ENCODE results near the gene ZNF639. TPM values are rescaled to one million over a fixed set of nuclear protein-coding genes. Genes with fewer than 3 reads are reported as not detected.

ZNF639 gene
- total and polyA plus RNA-seq, 9 of the 15 experiments (the other 6 are each of a cell fraction or from before 2014, with no cell fraction given): 17.6 to 88.1 (median 53.7) TPM

DNA sequence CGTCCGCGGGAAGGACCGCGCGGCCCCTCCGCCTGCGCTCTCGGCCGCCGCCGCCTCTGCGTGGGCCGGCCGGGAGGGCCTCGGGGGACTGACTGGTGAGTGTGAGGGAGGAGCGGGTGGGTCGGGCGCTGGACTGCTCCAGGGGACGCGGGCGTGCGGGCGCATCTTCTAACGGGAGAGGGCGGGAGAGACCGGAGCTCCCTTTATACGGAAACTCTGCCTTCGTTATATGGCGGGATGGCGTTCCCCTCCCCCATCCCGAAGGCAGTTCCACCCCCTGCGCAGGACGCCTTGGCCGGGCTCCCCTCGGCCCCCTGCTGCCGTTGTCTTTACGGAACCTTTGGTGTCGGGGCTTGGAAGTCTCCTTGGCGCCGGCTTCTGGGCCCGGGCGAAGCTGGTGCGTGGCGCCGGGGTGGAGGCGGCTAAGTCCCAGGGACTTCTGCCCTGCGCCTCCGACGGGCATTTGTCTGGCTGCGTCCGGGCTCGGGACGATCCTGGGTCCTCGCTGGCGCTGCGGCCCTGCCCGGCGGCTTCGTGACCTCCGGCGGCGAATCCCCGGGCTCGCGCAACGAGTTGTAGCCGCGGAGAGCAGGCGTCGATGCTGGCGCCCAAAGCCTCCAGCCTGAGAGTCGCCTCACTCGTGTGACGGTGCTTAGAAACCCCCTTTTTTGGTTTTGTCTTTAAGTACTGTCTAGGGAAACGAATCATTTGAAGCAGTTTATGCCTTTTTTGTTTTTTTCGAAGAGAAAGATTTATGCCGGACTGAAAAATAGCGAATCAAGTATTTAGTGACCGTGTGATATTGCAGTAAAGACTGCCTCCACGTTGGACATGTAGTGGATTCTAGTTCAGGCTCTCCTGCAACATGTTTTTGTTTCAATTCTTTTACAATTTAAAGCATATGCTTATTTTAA lies 623 bp downstream of the ZNF639 start (continued):
- TF ChIP-seq, protein P1, sequence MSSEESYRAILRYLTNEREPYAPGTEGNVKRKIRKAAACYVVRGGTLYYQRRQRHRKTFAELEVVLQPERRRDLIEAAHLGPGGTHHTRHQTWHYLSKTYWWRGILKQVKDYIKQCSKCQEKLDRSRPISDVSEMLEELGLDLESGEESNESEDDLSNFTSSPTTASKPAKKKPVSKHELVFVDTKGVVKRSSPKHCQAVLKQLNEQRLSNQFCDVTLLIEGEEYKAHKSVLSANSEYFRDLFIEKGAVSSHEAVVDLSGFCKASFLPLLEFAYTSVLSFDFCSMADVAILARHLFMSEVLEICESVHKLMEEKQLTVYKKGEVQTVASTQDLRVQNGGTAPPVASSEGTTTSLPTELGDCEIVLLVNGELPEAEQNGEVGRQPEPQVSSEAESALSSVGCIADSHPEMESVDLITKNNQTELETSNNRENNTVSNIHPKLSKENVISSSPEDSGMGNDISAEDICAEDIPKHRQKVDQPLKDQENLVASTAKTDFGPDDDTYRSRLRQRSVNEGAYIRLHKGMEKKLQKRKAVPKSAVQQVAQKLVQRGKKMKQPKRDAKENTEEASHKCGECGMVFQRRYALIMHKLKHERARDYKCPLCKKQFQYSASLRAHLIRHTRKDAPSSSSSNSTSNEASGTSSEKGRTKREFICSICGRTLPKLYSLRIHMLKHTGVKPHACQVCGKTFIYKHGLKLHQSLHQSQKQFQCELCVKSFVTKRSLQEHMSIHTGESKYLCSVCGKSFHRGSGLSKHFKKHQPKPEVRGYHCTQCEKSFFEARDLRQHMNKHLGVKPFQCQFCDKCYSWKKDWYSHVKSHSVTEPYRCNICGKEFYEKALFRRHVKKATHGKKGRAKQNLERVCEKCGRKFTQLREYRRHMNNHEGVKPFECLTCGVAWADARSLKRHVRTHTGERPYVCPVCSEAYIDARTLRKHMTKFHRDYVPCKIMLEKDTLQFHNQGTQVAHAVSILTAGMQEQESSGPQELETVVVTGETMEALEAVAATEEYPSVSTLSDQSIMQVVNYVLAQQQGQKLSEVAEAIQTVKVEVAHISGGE (CRISPR knock-in tag; IDR thresholded peaks at IDR 0.05): peak in 1 of 3 experiments; percentile 56; a peak in 2 of 6 replicates
- TF ChIP-seq SNIP1 (IDR thresholded peaks at IDR 0.05; ENCODE audit: low read depth) (no peak), ZNF311 (CRISPR knock-in tag; IDR thresholded peaks at IDR 0.05) (no peak), POLR2G (IDR thresholded peaks at IDR 0.05; ENCODE audit: low read depth, low read length) (peak; percentile 89), SIRT6 (IDR thresholded peaks at IDR 0.05; ENCODE audit: low read depth, low read length) (no peak), HDAC1 (IDR thresholded peaks at IDR 0.05) (0 out of 4 replicates have a peak, but pooled peaks of 1 of the 2 experiments have one; percentile 47), ELF2 (CRISPR knock-in tag; IDR thresholded peaks at IDR 0.05) (0 out of 2 replicates have a peak, but pooled peaks have one; percentile 57), TRIM28 (IDR thresholded peaks at IDR 0.05) (no peak), POLR2AphosphoS5 (IDR thresholded peaks at IDR 0.05; ENCODE audit: control insufficient read depth, insufficient read depth, low read depth, low read length) (peak; percentile 8; the same call in 1 of the 2 replicates)
- TF ChIP-seq, protein P2, sequence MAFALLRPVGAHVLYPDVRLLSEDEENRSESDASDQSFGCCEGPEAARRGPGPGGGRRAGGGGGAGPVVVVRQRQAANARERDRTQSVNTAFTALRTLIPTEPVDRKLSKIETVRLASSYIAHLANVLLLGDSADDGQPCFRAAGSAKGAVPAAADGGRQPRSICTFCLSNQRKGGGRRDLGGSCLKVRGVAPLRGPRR (CRISPR knock-in tag; IDR thresholded peaks at IDR 0.05): no peak
- TF ChIP-seq, protein P3, sequence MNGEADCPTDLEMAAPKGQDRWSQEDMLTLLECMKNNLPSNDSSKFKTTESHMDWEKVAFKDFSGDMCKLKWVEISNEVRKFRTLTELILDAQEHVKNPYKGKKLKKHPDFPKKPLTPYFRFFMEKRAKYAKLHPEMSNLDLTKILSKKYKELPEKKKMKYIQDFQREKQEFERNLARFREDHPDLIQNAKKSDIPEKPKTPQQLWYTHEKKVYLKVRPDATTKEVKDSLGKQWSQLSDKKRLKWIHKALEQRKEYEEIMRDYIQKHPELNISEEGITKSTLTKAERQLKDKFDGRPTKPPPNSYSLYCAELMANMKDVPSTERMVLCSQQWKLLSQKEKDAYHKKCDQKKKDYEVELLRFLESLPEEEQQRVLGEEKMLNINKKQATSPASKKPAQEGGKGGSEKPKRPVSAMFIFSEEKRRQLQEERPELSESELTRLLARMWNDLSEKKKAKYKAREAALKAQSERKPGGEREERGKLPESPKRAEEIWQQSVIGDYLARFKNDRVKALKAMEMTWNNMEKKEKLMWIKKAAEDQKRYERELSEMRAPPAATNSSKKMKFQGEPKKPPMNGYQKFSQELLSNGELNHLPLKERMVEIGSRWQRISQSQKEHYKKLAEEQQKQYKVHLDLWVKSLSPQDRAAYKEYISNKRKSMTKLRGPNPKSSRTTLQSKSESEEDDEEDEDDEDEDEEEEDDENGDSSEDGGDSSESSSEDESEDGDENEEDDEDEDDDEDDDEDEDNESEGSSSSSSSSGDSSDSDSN (IDR thresholded peaks at IDR 0.05; ENCODE audit: borderline replicate concordance in 1 of 2, low read depth in 2 of 2, low read length in 2 of 2): peak; percentile 96 to 97
- TF ChIP-seq, protein P4, sequence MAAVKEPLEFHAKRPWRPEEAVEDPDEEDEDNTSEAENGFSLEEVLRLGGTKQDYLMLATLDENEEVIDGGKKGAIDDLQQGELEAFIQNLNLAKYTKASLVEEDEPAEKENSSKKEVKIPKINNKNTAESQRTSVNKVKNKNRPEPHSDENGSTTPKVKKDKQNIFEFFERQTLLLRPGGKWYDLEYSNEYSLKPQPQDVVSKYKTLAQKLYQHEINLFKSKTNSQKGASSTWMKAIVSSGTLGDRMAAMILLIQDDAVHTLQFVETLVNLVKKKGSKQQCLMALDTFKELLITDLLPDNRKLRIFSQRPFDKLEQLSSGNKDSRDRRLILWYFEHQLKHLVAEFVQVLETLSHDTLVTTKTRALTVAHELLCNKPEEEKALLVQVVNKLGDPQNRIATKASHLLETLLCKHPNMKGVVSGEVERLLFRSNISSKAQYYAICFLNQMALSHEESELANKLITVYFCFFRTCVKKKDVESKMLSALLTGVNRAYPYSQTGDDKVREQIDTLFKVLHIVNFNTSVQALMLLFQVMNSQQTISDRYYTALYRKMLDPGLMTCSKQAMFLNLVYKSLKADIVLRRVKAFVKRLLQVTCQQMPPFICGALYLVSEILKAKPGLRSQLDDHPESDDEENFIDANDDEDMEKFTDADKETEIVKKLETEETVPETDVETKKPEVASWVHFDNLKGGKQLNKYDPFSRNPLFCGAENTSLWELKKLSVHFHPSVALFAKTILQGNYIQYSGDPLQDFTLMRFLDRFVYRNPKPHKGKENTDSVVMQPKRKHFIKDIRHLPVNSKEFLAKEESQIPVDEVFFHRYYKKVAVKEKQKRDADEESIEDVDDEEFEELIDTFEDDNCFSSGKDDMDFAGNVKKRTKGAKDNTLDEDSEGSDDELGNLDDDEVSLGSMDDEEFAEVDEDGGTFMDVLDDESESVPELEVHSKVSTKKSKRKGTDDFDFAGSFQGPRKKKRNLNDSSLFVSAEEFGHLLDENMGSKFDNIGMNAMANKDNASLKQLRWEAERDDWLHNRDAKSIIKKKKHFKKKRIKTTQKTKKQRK (IDR thresholded peaks at IDR 0.05; ENCODE audit: borderline replicate concordance, low read depth, low read length): no peak
- TF ChIP-seq, protein P5, sequence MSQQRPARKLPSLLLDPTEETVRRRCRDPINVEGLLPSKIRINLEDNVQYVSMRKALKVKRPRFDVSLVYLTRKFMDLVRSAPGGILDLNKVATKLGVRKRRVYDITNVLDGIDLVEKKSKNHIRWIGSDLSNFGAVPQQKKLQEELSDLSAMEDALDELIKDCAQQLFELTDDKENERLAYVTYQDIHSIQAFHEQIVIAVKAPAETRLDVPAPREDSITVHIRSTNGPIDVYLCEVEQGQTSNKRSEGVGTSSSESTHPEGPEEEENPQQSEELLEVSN (IDR thresholded peaks at IDR 0.05; ENCODE audit: borderline replicate concordance in 1 of 2, extremely low read depth in 1 of 2, insufficient read depth in 1 of 2, insufficient read length in 1 of 2, low read depth in 1 of 2, low read length in 1 of 2, poor library complexity in 1 of 2, severe bottlenecking in 1 of 2): peak; percentile 30 to 59

Data from K562 (cell line).